Dermis blood vessel endothelial cell (primary cell): ENCODE measurements around the gene CDC42EP3. TPM values are rescaled to one million over a fixed set of nuclear protein-coding genes. Genes with fewer than 3 reads are reported as not detected.

ENCODE experiments used
- DNase-seq: peaks from one replicate; pipeline ENCODE4 v3.0.0; 2010
- total RNA-seq: library from RNA; depleted of rRNA; stranded (reverse); fragments of >200 nt; gene quantifications from 2 replicates; pipeline ENCODE4 v1.2.3, GENCODE V29; 2014

The CDC42EP3 gene, protein sequence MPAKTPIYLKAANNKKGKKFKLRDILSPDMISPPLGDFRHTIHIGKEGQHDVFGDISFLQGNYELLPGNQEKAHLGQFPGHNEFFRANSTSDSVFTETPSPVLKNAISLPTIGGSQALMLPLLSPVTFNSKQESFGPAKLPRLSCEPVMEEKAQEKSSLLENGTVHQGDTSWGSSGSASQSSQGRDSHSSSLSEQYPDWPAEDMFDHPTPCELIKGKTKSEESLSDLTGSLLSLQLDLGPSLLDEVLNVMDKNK
- 21.3 and 29.1 TPM in 2 replicates for total RNA-seq

DNA sequence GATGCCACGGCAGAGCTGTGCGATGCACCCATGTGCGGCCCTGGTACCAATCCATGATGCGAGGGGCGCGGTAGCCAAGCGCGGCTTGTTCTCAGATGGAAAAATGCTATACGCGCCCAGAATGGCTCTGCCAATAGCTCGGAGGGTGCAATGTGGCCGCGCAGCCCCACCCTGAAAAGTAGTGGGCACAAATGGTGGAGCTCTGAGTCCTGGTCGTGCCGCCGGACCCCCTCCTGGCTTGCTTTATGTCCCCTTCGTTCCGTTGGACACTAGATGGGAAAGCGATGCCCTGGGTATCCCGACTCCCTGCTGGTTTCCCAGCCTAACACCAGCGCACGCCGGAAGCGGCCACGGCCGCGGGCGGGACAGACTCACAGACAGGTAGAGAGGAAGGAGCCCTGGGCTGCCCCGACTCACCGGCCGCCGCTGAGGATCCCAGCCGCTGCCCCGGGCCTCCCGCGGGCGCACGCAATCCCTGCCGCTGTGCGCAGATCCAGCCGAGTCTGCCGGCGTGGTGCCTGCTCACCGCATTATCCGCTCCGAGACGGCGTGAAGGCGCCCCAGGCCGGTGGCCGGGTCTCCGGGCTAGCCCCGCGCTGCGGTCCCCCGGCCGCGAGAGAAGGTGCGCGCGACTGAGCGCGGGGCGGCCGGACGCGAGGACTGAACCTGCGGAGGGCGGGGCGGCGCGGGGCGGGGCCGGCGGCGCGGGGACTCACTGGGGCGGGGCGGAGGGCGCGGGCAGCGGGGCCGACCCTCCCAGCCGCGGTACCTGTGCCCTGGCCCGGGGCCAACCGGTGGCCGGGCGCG is at the start of gene CDC42EP3:
Gene CDC42EP3, minus strand, starts transcription at position 634 of the 807 bp plus-strand sequence. CDS start 25,055 bp downstream, outside the sequence.
- DNase-seq: peak; percentile 67

DNA sequence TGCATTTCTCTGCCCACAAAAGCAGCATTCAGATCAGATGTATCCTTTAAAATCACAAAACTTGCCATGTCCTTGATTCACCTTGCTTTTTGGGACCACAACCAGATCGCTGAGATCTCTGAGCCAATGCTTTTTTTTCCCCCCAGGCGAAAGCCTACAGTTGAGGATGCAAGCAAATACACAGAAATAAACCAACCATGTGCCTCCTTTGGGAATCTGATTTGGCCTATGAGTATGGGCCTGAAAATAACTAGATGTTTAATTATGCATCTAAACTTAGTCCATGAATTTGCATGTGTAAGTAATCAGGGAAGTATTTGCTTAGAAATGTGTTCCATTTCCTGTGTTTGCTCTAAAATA is 49.7 kb upstream of the CDC42EP3 start:
- no peak for DNase-seq

DNA sequence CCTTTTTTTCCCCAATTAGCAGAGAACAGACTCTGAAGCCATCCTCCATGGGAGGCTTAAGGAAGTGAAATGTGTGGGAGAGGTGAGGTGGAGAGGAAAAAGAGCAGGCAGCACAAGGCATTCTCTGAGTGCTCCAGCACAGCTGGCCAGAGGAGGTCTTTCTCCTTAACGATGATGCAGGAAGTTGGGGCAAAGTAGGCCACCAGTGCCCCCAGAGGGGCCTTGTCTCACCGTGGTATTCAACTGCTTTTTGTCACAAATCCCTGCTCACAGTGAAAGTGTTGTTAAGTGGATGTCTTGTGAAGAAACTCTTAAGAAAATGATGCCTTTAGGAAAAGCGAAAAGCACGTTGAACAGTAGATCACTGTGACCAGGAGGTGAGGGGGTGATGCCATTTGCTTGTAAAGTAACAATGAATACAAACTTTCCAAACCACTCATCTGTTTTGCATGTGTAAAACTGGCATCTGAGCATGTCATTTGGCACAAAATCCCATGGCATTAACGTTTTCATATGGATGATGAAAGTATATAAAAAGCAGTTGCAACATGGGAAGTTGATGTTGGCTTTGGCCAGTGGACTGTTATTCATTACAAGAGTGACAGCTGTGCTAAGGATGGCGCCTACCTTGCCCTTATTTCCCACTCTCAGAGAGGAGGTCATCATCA is 49.2 kb upstream of the CDC42EP3 start:
- DNase-seq: peak; percentile 3

DNA sequence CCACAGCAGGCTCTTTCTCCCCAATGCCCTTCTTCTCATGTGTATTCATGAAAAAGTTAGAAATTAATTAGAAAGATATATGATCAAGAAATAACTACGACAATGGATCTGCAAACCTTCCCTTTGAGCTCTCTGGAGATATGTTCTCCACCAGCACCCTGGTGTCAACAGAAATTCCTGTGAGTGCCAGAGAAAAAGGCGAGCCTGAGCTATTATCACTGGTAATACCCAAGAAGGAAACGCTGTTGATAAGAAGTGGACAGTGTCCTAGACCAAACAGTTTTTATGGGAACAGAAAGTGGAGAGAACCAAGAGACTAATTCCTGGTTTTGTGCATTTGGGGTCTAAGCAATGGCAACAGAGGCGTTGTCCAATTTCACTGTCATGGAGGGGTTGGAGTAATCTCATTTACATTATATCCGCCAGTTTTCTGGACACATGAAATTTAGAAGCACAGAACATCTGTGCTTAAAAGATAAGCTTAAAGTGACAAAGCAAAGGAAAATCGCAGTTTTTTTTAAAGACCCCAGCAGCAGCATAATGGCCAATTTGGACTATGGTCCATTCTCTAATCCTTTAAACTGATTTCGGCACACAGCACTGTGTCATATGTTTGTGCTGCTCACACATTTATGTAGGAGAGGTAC is 47.2 kb upstream of the CDC42EP3 start:
- DNase-seq: no peak

DNA sequence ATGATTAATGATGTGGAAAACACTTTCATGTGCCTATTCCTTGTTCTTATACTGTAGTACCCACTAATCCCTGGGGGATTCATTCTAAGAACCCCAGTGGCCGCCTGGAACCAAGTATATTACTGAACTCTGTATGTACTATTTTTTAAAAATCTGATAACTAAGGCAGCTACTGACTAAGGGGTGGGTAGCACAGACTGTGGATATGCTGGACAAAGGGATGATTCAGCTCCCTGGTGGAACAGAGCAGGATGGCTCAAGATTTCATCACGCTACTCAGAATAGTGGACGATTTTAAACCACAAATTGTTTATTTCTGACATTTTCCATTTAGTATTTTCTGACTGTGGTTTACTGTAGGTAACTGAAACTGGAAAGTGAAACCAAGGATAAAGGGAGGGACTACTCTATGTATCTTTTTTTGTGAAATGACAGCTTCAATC is 41.8 kb upstream of the CDC42EP3 start:
- DNase-seq: no peak

DNA sequence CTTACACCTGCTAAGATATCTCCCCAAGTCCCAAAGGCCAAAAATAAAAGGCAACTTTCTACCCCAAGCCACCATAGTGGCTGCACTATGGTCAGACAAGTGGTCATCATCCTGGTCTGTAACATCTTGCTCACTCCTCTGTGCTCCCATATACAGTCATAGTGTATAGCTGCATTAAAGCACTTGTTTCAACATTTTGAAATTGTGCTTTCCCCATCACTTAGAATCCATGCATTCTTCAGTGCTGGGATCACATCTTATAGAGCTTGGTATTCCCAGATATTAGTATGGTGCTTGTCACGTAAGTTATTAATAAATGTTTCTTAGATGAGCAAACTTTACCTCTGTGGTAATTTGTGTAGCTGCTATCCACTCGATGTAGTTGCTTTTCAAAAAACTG is 40.4 kb upstream of the CDC42EP3 start:
- no peak for DNase-seq

DNA sequence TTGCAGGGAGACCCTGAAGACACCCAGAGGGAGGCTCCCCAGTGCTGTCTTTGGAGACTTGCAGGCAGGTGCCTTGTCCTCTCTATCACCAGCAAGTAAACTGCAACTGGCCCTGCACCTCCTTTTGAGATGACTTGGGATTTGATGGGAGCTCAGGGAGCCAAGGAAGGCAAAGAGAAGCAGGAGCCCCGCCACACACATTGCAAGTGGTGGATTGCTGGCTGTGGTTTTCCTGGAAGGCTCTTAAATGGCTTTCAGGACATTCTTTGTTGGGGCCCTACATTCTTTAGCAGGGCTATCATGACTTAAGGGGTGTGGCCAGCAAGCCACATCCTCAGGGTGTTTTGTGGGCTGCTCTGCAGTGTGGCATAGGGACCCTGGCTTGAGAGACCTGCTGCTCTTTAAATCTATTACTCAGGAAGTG is 39.9 kb upstream of the CDC42EP3 start:
- peak; percentile 29 for DNase-seq

DNA sequence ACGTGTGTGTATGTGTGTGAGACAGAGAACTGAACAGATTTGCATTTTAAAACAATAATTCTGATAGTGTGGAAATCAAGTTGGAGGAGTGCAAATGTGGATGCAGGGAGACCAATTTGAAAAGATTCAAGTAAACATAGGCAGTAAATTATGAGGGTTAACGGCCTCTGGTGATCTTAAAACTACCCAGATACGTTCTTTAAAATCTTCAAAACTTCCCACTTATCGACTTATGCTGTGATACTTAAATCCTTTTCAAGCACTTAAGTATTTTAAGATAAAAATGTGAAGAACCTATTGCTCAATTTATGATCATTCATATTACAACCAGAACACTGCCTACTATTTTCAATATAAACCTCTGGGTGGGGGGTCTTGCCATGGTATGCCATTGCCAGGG is 37.7 kb upstream of the CDC42EP3 start:
- no peak for DNase-seq

DNA sequence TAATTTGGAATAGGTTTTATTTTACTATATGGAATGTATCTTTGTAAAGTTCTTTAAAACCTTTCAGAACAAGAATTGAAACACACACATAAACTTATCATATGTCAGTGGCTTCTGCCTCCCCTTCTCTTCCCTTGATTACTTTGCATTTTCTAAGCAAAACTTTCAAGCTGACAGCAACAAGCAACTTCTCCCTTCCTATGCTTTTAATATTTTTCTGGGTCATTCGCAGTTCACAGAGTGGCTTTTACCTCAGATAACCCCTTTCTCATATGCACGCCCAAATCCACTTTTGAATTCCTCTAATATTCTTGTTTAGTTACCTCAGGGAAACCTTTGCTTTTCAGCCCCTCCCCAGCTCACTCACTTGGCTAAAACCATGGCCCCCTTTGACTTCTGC is 36.7 kb upstream of the CDC42EP3 start:
- no peak for DNase-seq

DNA sequence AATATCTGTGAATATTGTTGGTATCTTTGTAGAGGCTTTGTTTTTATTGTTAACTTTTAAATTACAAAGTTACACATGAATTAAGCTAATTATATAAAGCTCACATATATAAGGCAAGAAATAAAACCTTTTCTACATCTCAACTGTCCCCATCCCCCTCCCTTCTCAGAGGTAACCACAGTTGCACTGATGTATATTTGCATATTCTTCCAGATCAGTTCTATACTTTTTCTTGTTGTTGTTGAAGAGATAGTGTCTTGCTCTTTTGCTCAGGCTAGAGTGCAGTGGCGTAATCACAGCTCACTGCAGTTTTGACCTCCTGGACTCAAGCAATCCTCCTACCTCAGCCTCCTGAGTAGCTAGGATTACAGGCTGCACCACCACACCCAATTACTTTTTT is 36.0 kb upstream of the CDC42EP3 start:
- no peak for DNase-seq

DNA sequence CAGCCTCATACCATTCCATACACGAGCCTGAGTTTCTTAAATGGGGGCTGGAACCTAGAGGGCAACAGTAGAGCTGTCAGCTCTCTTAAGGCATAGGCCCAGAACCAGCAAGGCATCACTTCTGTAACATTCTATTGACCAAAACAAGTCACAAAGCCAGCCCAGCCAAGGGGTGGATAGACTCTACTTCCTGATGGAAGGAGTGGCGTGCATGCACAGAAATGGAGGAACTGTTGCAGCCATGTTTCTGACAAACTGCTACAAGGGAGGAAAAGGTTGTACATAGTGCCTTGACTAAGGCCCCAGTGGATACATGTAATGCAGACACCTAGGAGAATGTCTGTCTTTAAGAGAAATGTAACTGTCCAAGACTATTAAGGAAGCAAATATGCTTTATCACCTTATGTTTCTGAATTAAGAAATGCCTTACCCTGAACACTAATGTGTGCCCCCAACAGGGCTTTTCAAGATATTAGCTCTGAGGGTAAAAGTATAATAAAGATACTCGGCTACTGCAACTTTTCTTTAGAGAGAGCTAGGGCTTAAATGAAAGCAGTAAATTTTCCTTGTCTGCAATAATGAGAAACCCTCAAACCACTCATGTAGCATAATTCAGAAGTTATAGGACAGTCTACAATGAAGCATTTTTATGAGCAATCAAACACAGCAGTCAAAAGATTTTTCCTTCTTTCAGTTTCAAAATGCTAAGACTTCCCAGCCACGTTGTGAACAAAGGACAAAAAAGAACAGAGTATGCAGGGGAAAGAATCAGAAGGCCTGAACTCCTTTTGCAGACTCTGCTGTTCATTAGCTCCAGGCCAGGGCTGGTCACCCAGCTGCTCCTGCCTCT is 35.1 kb upstream of the CDC42EP3 start:
- DNase-seq: no peak

DNA sequence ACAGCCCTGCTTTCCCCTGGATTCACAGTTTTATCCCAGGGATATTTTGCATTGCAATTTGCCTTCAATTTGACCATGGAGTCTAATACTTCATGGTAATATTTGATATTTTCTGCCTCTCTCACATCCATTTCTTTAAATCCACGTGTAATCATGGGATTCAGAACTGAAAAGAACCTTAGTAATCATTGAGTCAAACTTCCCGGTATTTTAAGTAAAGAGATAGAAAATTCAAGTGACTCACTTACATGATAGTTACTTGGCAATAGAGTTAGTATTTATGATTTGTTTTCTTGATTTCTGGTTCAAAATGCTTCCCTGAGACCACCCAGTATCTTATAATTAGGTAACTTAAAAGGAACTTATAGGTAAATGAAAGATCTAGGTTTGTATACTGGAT is 33.7 kb upstream of the CDC42EP3 start:
- DNase-seq: no peak

DNA sequence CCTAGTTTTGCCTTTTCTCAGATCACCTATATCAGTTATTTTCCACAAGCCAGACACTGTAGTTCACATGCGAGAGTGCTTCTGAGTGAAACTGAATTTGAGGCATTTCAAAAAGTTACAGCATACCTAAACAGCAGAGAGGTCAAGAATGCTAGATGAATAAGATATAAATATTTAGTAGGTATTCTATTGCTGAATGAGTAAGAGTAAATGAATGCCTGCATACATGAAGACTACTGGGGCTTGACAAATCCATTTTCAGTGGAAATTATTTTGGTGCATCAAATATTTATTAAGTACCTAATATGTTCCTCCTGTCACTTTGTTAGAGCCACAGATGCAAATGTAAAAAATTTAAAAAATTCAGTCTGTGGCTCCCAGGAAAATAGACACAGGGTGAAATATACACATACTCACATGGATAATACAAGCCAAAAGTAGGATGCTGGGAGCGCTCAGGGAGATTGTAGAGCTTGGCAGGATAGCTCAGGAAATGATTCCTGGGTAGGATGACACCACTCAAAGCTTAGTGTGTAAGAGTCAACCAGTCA is 27.6 kb upstream of the CDC42EP3 start:
- DNase-seq: no peak

DNA sequence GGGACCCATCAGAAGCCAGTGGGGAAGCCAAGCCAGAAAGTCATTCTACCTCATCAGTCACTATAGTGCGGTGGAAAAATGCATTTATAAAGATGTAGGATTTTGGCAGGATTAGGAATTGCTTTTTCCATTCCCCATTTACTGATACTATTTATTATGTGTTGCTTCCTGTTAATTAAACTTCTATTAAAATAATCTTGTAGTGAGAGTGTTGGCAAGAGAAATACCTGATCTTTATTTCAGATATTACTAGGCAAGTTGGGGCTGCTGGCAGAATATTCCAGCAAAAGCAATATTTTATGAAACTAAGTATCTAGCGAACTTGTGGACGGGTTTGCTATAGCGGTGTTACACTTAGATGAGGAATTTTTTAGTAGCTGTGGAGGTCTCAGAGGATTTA is 23.9 kb upstream of the CDC42EP3 start:
- no peak for DNase-seq

DNA sequence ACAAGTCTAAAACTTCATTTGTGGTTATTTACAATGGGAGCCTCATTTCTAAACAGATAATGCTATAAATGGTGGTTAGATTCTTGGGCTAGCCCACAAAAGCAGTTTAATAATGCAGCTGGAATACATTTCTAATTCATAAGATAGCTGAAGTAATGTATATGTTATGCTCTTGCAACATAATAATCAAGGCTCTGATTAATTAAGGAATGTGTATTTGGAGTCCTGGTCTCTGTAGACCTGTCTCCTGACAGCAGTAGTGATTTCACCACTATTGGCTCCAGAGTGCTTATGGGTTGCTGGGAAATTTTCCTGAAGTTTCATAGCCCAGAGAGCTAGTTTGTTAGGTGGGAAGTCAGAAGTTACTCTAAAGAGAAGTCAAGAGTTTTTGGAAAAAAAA is 21.3 kb upstream of the CDC42EP3 start:
- no peak for DNase-seq

DNA sequence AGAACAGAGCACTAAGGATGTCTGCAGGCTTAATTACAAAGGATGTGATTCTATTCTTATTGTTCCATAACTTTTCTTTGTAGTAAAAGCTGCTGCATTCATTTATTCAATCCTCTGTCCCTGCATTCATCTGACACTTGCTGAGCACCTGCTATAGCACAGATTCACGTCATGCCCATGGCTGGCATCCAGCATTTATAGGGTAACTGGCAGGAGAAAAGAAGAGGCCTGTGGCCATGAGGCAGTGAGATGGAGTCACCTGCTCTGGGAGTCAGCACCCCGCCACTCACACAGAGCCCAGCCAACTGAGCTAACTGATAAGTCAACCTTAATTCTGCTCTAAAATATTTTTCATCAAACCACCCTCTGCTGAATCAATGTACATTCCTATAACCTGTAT is 18.3 kb upstream of the CDC42EP3 start:
- DNase-seq: no peak

DNA sequence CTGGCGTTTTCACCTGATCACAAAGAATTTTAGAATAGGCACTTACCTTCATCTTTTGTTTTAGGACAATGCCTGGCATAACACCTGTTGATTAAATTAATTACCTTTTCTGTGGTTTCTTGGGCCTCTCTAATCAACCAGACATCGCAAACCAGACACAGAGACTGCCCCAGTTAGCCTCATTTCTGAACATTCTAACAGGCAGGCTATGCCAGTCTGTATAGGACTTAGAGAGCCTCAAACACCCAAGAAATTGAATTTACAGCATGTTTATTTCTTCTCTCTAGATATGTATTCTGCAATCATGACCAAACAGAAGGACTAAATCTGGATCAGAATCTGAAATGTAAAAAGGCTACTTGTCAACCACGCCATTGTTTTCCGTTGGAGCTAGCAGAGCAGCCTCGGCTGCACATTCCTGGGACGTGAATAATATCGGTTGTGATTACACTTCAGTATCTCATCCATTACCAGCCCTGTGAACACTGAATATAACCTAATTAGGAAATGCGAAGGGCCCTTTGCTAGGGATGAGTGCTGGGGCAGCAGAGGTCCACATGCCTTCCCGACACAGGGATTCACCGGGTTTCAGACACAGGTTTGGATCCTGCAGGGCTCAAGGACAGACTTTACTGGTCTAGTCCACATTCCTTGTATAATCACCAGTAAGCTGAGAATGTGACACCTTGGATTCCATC is 17.5 kb upstream of the CDC42EP3 start:
- peak; percentile 65 for DNase-seq

DNA sequence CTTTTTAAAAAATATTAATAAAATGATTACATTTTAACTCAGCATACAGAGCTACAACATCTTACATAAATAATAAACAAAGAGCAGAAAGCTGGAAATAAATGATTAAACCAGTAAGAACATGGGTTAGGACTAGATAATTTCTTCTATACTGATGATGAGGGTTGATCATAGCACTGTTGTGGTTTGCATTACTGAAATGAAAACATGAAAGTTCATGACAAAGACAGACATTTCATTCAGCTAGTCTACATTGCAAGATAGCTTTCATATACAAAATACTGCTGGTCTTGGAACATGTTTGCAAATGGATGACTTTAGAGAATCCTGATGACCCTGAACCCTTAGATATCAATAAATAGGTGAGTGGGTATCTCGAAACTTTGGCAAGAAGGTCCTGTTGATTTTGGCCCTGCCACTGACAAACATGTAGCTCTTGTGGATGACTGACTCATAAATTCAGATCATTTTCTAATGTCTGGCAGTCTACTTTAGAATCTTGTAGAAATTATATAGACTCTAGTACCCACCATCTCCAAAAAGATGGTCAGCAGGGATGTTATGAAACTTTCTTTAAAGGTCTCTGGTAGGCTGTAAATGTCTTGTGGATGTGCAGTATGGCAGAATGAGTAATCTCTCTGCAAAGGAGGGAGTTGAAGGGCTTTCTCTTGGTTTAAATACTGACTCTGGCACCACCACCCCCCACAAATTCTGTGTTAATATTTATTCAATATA is 15.5 kb upstream of the CDC42EP3 start:
- DNase-seq: no peak

DNA sequence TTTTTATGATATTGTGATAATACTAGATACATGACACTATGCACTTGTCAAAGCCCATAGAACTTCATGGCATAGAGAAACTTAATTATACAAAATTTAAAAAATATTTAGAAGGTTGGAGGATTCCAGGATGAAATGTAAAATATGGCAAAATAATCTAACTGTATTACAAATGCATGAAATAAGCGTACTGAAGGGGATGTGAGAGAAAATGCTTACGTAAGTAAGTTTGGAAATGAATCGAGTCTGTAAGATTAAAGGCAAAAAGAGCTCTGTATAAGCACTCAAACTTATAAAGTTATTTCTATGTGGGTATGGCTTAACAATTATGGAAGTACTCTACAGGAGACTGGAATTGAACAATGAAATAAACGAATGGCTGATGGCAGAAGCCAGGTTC is 13.4 kb upstream of the CDC42EP3 start:
- no peak for DNase-seq
